ENCODE data around the gene TSPAN5.
"Not testable (repeated sequence)": the region's sequence is repeated elsewhere in the genome, so short reads cannot be mapped to it uniquely, and the experiment has no call there.

TSPAN5 gene

GRCh38 chr4:98658287-98659105 lies at the start of gene TSPAN5:
Gene TSPAN5, minus strand, starts transcription at chr4:98658611.
- peak; percentile 90 for DNase-seq

- DNase-seq, result no peak
Measured at GRCh38 chr4:98706935-98707334, 48.5 kb upstream of the TSPAN5 start.

- peak; percentile 45 for DNase-seq
Measured at GRCh38 chr4:98706200-98706813, 47.9 kb upstream of the TSPAN5 start.

- not testable (repeated sequence) for DNase-seq
Measured at GRCh38 chr4:98705586-98705985, 47.2 kb upstream of the TSPAN5 start.

GRCh38 chr4:98700656-98701055 lies 42.2 kb upstream of the TSPAN5 start:
- no peak for DNase-seq

DNA sequence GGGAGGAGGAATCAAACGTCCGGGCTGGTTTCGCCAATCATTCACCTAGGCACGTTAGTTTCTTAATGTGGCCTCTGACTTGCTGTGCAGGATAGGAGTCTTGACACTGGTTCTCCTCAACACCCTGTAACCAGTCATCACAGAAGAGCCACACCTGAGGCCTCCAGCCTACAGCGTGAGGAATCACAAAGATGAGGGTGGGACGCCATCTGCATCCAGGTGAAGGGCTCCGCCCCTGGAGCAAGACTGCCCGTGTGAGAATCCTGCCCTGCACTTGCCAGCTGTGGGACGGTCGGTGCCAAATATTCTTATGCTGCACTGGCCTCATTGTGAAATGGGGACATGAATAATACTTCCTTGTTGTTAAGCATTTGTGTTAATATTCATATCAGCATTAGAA lies 35.7 kb upstream of the TSPAN5 start:
- no peak for DNase-seq

DNA sequence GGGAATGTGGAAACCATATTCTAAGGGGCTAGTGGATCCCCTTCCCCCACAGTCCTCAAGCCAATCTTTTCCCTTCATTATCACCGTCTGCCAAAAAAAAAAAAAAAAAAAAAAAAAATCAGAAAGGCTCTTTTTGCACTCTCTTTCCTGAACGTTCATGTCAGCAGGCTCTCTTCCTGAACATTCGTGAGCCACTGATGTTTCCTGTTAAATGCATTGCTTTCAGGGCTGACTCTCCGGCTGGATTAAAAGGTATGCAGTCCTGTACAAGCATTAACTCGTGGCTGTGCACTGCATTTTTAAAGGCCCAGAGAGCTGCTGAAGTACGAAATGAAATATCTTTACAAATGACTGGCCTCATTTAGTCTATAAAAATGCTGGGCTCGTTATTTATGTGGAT lies 34.0 kb upstream of the TSPAN5 start:
- no peak for DNase-seq

- DNase-seq, result no peak
Measured at GRCh38 chr4:98691588-98691987, 33.2 kb upstream of the TSPAN5 start.

- no peak for DNase-seq
Measured at GRCh38 chr4:98689507-98690174, 31.2 kb upstream of the TSPAN5 start.

DNA sequence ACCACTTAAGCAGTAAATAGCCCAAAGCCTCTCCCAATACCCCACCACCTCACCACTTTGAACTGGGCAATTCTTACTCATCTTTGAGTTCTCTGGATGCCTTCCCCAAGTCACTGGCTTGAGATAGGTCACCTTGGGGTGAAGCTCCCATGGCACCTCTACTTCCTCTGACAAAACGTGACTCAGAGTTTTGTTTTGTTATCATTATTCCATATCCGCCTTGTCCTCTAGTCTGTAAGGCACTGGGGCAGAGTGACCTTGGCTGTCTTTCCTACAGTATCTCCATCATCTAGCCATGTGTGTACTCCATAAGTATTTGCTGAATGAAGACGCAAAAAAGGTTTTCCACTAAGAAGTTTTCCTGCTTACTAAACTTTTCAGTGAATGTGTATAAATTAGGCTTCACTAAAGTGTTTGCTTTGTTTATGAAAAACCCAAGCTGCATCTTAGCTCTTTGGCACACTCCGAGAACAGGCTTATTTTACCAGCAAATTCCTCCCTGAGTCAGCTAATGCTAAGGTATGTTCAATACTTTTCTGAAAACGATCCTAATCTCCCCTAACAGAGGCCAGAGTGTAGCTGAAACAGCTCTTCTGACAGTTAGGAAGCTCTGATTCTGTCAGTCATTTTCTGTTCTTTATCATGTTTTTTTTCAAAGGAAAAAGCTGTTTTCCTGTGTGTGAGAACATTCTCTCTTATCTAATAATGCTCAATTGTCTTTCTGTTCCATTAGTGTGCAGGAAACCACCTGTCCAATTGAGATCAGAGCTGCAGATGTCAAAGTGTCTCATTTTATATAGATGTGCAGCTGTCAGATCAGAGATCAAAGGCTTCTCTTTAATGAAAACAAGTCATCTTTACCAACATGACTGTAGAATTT lies 30.2 kb upstream of the TSPAN5 start:
- DNase-seq, result peak; percentile 72

GRCh38 chr4:98687876-98688275 lies 29.5 kb upstream of the TSPAN5 start:
- no peak for DNase-seq

DNA sequence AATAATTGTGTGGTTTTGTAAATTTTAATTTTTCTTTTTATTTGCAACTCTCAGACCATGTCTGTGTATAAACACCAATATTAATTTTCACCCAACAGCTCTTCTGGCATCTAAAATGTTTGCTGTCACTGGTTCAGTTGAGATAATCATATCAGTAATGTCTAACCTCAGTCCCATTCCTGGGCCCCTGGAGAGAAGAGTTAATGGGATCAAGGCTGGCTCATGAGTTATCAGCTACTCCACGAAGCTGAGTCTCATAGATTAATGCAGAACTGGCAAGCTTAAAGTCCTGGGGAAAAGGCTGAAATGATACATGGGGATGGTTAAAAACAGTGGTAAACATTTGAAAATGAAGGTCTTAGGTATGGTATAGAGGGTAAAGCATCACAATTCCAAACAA lies 28.4 kb upstream of the TSPAN5 start:
- no peak for DNase-seq

DNA sequence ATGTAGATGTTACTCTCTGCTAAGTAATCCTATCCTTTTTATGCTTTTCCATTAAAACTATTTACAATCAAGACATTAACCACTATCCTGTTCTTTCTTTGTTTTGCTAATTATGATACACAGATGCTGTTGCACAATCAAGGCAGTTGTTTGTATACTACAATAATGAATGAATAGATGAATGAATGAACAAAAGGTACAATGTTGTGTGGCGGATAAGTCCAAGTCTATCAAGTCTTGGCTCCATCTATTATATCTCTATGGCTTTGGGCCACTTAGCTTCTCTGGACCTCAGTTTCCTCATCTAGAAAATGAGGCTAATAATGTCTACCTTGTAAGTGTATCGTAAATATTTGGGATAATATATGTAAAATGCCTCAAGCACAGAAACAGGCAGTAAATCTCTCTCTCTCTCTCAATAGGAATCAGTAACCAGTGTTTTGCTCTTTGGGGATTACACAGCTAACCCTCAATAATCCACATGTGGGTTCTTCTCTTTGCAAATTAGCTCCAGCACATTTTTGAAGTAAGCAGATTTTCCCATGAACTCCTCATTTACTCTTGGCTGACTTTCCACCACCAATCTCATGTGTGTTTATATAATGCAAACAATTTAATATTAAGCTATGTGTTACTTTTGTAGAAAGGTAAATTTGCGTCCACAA lies 27.8 kb upstream of the TSPAN5 start:
- no peak for DNase-seq

DNA sequence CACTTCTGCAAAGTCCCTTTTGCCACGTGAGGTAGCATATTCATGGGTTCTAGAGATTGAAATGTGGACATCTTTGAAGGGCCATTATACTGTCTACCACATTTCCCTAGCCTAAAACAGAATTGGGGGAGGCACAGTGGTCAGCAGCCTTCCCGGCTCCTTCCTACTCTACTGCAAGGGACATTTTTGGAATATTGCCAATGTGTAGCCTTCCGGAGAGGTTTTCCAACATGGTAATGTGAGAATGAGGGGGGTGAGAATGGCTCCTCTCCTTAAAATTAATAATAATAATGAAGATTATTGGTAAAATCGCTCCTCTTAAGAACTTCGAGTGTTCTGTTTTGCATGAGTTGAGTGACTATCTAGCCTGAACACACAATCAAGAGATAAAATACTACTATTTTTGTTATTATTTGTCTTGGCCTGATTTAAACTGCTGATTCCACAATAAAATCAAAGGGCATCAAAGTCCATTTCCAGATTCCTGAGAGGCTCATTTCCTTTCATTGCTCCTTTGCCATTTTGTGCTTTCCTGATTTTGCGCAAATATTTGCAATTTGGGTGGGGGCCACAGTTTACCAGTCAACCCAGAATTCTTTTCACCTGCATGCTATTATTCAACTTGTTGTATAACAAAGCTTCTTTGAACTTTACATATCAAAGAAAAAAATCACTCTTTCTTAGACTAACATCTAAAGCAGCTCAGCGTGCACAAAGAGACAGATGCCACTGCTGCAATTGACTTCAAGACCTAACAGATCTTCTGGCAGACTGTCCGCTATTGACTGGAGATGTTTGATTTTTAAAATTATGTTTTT lies 27.0 kb upstream of the TSPAN5 start:
- DNase-seq, result no peak

GRCh38 chr4:98682719-98683118 lies 24.3 kb upstream of the TSPAN5 start:
- DNase-seq, result no peak

DNA sequence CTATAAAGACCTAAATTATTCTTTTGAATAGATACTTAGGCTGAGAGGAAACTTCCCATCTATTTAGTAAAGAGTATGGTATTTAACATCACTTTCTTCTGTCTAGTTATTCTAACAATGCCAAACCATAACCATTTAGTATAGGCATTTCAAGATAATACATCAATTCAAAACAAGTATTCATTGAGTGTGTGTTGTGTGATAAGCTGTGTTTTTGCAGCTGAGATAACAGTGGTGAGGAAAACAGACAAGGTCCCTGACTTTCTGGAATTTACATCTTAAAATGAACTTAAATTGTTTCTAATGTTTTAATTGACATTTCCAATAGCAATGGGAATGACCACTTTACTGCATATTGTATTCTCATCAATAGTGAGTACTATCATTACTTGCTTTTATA lies 22.4 kb upstream of the TSPAN5 start:
- no peak for DNase-seq

GRCh38 chr4:98679738-98680137 lies 21.3 kb upstream of the TSPAN5 start:
- DNase-seq, result no peak

DNA sequence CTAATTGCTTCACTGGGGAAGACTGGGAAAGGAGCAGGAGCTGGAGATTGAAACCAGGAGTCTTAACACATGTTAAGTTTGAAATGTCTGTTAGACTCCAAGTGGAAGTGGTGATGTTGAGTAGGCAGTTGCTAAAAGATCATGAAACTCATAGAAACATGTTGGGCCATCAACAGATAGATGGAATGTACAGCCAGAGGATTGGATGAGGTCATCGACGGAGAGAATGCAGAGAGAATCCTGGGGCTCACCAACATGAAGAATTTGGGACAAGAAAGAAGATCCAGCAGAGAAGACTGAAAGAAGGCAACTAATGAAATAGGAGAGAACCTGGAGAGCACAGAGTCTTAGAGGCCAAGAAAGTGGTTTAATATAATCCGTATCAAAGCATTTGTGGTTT lies 19.4 kb upstream of the TSPAN5 start:
- DNase-seq, result no peak

DNA sequence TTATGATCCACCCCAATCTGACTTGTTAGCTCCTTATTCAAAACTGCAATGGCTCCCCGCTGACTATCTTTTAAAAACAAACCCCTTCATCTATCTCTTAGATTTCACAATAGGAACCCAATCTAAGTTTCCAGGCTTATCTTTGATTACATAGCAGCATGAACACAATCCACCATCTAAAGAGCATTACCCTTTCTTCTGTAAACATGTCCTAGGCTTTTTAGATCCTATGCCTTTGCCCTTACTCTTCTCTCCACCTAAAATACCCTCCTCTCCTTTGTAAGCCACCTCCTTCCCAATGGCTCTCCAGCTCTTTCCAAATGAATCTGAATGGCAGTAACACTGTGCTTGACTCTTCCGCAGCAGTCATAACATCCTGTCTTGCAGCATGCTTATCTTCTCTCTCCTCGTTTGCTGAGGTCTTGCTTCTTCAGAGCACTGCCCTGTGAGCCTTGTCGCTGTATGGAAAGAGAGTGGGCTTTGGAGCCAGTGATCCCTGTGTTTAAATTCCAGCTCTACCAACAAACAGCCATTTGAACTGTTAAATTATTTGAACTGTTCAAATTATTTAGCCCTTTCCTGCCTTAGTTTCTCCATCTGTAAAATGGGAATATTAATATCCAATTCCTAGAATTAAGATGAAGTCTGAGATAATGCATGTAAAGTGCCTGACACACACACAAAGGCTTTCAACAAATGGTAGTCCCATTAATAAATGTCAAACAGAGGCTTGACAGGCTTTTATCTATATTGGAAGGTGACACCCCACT lies 16.2 kb upstream of the TSPAN5 start:
- no peak for DNase-seq

DNA sequence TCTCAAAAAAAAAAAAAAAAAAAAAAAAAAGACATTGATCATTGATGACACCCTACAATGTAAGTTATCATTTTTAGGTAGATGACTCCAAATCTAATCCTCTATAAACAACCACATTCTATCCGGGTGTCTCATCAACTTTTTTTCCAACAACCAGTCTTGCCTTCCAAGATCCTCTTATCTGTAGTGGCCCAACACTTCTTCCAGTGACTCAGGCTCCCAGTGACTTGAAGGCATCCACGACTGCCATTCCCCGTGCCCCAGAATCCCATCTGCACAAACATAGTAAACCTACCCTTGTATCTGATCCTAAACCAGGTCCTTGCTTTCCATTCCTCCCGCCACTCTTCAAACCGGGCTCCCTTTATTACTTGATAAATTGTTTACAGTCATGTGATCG lies 15.6 kb upstream of the TSPAN5 start:
- DNase-seq, result no peak

DNA sequence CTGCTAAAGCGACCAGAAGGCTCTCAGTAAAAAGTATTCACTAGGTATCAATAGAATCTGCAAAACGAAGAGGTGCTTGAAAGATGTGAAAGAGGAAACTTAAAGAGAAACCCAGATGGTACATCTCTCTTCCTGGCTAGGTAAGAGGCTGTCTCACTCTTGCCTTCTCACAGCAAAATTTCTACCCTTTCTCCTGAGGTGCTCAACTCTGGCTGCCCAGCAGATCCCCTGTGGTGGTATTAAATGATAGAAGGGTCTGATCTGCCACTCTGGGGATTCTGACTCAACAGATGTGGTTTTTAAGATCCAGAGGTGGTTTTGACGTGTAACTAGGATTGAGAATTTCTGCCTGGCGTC lies 14.9 kb upstream of the TSPAN5 start:
- no peak for DNase-seq
